Progenitor cell of endocrine pancreas (in vitro differentiated cells): ENCODE results near the gene EIF2B1. TPM values are rescaled to one million over a fixed set of nuclear protein-coding genes. Genes with fewer than 3 reads are reported as not detected.

Experiments used
- DNase-seq: peaks from one replicate; pipeline ENCODE4 v3.0.0; 2021; ENCODE audit warnings: low spot score; ENCODE audit not compliant: unreplicated experiment
- H3K27ac Mint-ChIP-seq: 2 replicates; pipeline ENCODE4 v1.8.0; 2021; ENCODE audit warnings: mild to moderate bottlenecking, moderate library complexity, mixed read lengths
- H3K27me3 Mint-ChIP-seq: 2 replicates; pipeline ENCODE4 v1.8.0; 2021; ENCODE audit warnings: mixed read lengths
- H3K36me3 Mint-ChIP-seq: 2 replicates; pipeline ENCODE4 v1.8.0; 2022; ENCODE audit warnings: mixed read lengths; ENCODE audit not compliant: insufficient read depth
- H3K4me1 Mint-ChIP-seq: 2 replicates; pipeline ENCODE4 v1.8.0; 2021; ENCODE audit warnings: low read depth, mixed read lengths
- H3K4me3 Mint-ChIP-seq: 2 replicates; pipeline ENCODE4 v1.8.0; 2021; ENCODE audit warnings: low read depth, mild to moderate bottlenecking, moderate library complexity, mixed read lengths
- H3K9me3 Mint-ChIP-seq: 2 replicates; pipeline ENCODE4 v1.8.0; 2021; ENCODE audit warnings: low read depth, mixed read lengths
- CTCF ChIP-seq: fragments of 200-600 bp; sonication (generic); IDR thresholded peaks from one replicate; pipeline ENCODE4 v1.5.0; 2021; ENCODE audit warnings: antibody characterized with exemption, mild to moderate bottlenecking; ENCODE audit not compliant: unreplicated experiment
- total RNA-seq: library from RNA; stranded (reverse); gene quantifications from 2 replicates; pipeline ENCODE4 v1.2.1, GENCODE V29; 2021

The EIF2B1 gene
- total RNA-seq, 1 donor from 2014 or later: 46.8 TPM

GRCh38 chr12:123671876-123672275, 38.4 kb upstream of the EIF2B1 start:
- no peak for DNase-seq
- no peak for TF ChIP-seq CTCF
- Mint-ChIP-seq H3K27me3 (no peaks in the 10 kb centered on the region), H3K4me1 (peaks cover 9% of the 10 kb centered on the region), H3K36me3 (peaks cover 16% of the 10 kb centered on the region), H3K9me3 (no peaks in the 10 kb centered on the region), H3K4me3 (peak overlapping the region; percentile 92), H3K27ac (peak overlapping the region; percentile 91)

- H3K27me3 Mint-ChIP-seq: no peaks in the 10 kb centered on the region
- H3K4me1 Mint-ChIP-seq: peaks cover 9% of the 10 kb centered on the region
- peaks cover 13% of the 10 kb centered on the region for H3K36me3 Mint-ChIP-seq
- H3K27ac Mint-ChIP-seq: peak within 1 kb of the TSS; percentile 91
- H3K9me3 Mint-ChIP-seq: no peaks in the 10 kb centered on the region
- peak; percentile 92 for DNase-seq
- no peak for TF ChIP-seq CTCF
- H3K4me3 Mint-ChIP-seq: peak within 1 kb of the TSS; percentile 92
Observed at GRCh38 chr12:123670882-123671728, 37.6 kb upstream of the EIF2B1 start, which contains the start of gene TCTN2. Gene TCTN2 (plus strand): TSS chr12:123671113. CDS start chr12:123671241, 128 bp downstream.

GRCh38 chr12:123667771-123668170, 34.3 kb upstream of the EIF2B1 start:
- TF ChIP-seq CTCF: no peak
- H3K9me3 Mint-ChIP-seq: no peaks in the 10 kb centered on the region
- H3K27ac Mint-ChIP-seq: no peak overlapping the region
- H3K36me3 Mint-ChIP-seq: peaks cover 7% of the 10 kb centered on the region
- no peaks in the 10 kb centered on the region for H3K27me3 Mint-ChIP-seq
- peaks cover 9% of the 10 kb centered on the region for H3K4me1 Mint-ChIP-seq
- H3K4me3 Mint-ChIP-seq: no peak overlapping the region
- DNase-seq: no peak

GRCh38 chr12:123659996-123660727, 26.7 kb upstream of the EIF2B1 start:
- Mint-ChIP-seq H3K27me3 (no peaks in the 10 kb centered on the region), H3K4me3 (no peak overlapping the region), H3K27ac (no peak overlapping the region), H3K9me3 (no peaks in the 10 kb centered on the region), H3K4me1 (no peaks in the 10 kb centered on the region), H3K36me3 (peaks cover 14% of the 10 kb centered on the region)
- no peak for DNase-seq
- no peak for TF ChIP-seq CTCF

GRCh38 chr12:123657211-123657610, 23.7 kb upstream of the EIF2B1 start:
- Mint-ChIP-seq H3K4me3 (no peak overlapping the region), H3K36me3 (peaks cover 9% of the 10 kb centered on the region), H3K27me3 (no peaks in the 10 kb centered on the region), H3K4me1 (no peaks in the 10 kb centered on the region), H3K9me3 (no peaks in the 10 kb centered on the region), H3K27ac (no peak overlapping the region)
- no peak for DNase-seq
- no peak for TF ChIP-seq CTCF
